ENCODE measurements around the gene CDC25C. TPM values are rescaled to one million over a fixed set of nuclear protein-coding genes. Genes with fewer than 3 reads are reported as not detected.

CDC25C gene
- total and polyA plus RNA-seq, 2 donors from 2014 or later: 0.25 TPM; not detected in 1

DNA sequence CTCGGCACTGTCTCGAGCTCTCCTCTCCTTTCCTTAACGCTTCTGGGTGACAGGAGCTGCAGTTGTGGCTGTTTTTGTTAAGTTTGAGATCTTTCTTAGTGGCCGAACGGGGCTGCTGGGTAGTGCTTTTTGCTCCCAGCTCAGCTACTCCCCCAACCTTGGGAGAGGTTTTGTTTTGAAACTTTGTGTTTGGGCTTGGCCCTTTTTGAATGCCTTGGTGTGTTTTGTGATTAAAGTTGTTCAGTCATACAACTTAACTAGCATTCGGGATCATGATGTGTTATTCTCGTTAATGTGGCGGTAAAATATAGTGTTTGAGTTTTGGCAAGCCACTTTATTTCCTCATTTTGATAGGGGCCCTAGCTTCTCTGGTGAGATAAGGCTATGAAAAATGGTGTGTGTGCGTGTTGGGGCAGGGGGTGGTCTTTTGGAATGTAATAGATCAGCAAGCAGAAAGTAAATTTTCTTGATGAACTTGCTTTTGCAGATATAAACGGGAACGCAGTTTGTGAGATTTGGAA, 22.0 kb upstream of the CDC25C start:
- Histone ChIP-seq H3K4me1 (ENCODE audit: control insufficient read depth in 2 of 3, insufficient read depth in 2 of 3, low read depth in 1 of 3, low read length in 3 of 3) (peaks cover 0 to 13% (median 5%) of the 10 kb centered on the region in 3 donors), H3K36me3 (ENCODE audit: control insufficient read depth in 2 of 3, insufficient read depth in 3 of 3, low read length in 3 of 3) (no peaks in the 10 kb centered on the region), H3K9me3 (ENCODE audit: control insufficient read depth in 2 of 3, insufficient read depth in 1 of 3, low read length in 3 of 3) (peaks cover 0 to 4% (median 0%) of the 10 kb centered on the region in 3 donors), H3K4me3 (ENCODE audit: low read length in 3 of 3) (peak overlapping the region; percentile 64 to 82 (median 79)), H3K9ac (ENCODE audit: low read length in 3 of 3) (peak overlapping the region; percentile 66 to 92 (median 91)), H3K27me3 (ENCODE audit: control insufficient read depth, insufficient read depth, low read length) (no peaks in the 10 kb centered on the region), H3K27ac (ENCODE audit: low read depth in 2 of 2, low read length in 2 of 2) (peak overlapping the region; percentile 75 to 86)
- intact Hi-C loops (cut with DNase I): no loop called here
- peak in 2 of 5 donors; percentile 24 to 79 for DNase-seq
- no peak for FAIRE-seq
- TF ChIP-seq, protein P1, sequence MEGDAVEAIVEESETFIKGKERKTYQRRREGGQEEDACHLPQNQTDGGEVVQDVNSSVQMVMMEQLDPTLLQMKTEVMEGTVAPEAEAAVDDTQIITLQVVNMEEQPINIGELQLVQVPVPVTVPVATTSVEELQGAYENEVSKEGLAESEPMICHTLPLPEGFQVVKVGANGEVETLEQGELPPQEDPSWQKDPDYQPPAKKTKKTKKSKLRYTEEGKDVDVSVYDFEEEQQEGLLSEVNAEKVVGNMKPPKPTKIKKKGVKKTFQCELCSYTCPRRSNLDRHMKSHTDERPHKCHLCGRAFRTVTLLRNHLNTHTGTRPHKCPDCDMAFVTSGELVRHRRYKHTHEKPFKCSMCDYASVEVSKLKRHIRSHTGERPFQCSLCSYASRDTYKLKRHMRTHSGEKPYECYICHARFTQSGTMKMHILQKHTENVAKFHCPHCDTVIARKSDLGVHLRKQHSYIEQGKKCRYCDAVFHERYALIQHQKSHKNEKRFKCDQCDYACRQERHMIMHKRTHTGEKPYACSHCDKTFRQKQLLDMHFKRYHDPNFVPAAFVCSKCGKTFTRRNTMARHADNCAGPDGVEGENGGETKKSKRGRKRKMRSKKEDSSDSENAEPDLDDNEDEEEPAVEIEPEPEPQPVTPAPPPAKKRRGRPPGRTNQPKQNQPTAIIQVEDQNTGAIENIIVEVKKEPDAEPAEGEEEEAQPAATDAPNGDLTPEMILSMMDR (IDR thresholded peaks at IDR 0.05; ENCODE audit: borderline replicate concordance, extremely low read depth, insufficient read depth): no peak

DNA sequence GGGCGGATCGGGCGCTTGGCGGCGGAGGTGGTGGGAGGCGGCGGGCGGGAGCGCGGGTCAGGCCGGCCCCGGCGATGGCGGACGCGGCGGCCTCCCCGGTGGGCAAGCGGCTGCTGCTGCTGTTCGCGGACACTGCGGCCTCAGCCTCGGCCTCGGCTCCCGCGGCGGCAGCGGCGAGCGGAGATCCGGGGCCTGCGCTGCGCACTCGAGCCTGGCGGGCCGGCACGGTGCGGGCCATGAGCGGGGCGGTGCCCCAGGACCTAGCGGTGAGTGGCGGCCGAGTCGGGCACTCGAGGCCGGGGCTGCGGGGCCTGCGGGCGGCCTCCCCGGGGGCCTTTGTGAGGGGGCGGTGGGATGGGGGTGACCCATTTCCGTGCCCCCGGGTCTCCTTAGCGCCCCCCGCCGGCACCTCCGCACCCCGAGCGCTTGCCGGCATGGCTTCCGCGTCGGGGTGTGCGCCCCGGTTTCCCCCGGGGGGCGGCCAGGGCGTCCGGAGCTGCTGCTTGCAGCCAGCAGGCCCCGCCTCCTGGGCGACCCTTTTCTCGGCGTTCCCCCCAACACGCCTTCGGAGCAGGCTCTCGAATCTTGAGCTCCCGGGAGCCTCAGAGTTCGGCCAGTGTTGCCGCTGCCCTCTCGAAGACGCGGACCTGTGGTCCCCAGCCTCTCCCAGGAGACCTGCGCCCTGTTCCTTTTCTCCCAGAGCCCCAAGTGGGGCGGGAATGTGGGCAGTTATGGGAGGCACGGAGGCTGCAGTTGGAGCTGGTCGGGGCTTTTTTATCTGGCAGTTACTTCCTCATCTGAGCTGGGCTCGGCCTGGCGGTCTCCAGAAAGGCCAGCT, 21.3 kb upstream of the CDC25C start:
- intact Hi-C loops (cut with DNase I): no loop called here
- FAIRE-seq: no peak
- H3K4me3 ChIP-seq (ENCODE audit: low read length in 3 of 3): peak overlapping the region; percentile 64 to 82 (median 79)

DNA sequence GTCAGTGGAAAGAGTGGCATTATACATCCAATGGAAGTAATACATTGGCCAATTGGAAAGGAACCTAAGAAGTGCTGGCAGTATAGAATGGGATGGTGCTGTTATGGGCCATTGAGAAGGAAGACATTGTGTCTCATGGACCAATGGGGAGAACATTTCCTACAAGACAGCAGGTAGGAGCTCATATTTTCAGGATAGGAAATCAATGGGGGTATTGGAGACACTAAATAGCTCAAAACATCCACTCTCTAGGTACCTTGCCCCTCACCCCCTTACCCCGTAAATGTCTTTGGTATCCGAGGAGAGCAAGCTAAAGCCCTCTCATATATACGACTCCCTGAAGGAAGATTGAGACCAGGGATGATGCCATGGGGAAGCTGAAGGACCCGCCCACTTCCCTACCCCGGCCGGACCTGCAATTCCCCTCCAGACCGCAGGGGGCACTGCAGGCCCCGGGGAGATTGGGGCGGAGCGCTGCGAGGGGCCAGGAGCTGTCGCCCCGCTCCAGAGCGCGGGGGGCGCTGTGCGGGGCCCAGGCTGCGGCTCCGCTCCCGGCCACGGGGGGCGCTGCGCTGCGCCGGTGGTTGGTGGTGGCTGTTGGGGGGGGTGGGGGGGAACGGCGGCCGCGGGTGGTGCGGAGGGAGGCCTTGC, 20.6 kb upstream of the CDC25C start, which contains the start of gene KDM3B:
KDM3B (plus strand) TSS at position 615 of the 651 bp plus-strand sequence. CDS start 111 bp downstream, outside the sequence.
- FAIRE-seq (no peak), DNase-seq (peak; percentile 91 to 96 (median 94))

More for the DNA sequence above, 21.3 kb upstream of the CDC25C start:
- TF ChIP-seq, protein P1 (IDR thresholded peaks at IDR 0.05; ENCODE audit: borderline replicate concordance, extremely low read depth, insufficient read depth): peak; percentile 16
- DNase-seq: peak; percentile 48 to 91 (median 81)
- Histone ChIP-seq H3K4me1 (ENCODE audit: control insufficient read depth in 2 of 3, insufficient read depth in 2 of 3, low read depth in 1 of 3, low read length in 3 of 3) (peaks cover 0 to 13% (median 5%) of the 10 kb centered on the region in 3 donors), H3K27ac (ENCODE audit: low read depth in 2 of 2, low read length in 2 of 2) (peak overlapping the region; percentile 75 to 86), H3K27me3 (ENCODE audit: control insufficient read depth, insufficient read depth, low read length) (no peaks in the 10 kb centered on the region), H3K9me3 (ENCODE audit: control insufficient read depth in 2 of 3, insufficient read depth in 1 of 3, low read length in 3 of 3) (peaks cover 0 to 4% (median 0%) of the 10 kb centered on the region in 3 donors), H3K36me3 (ENCODE audit: control insufficient read depth in 2 of 3, insufficient read depth in 3 of 3, low read length in 3 of 3) (peaks cover 0 to 1% (median 0%) of the 10 kb centered on the region in 3 donors), H3K9ac (ENCODE audit: low read length in 3 of 3) (peak overlapping the region; percentile 66 to 92 (median 91))

More for the DNA sequence above, 20.6 kb upstream of the CDC25C start, which contains the start of gene KDM3B:
- H3K4me1 ChIP-seq (ENCODE audit: control insufficient read depth in 2 of 3, insufficient read depth in 2 of 3, low read depth in 1 of 3, low read length in 3 of 3): peaks cover 0 to 13% (median 5%) of the 10 kb centered on the region in 3 donors
- H3K4me3 ChIP-seq (ENCODE audit: low read length in 3 of 3): peak within 1 kb of the TSS; percentile 64 to 82 (median 79)
- H3K36me3 ChIP-seq (ENCODE audit: control insufficient read depth in 2 of 3, insufficient read depth in 3 of 3, low read length in 3 of 3): peaks cover 0 to 5% (median 1%) of the 10 kb centered on the region in 3 donors
- TF ChIP-seq, protein P1 (IDR thresholded peaks at IDR 0.05; ENCODE audit: borderline replicate concordance, extremely low read depth, insufficient read depth): peak; percentile 98
- peak within 1 kb of the TSS; percentile 66 to 92 (median 91) for H3K9ac ChIP-seq (ENCODE audit: low read length in 3 of 3)
- peaks cover 0 to 4% (median 0%) of the 10 kb centered on the region in 3 donors for H3K9me3 ChIP-seq (ENCODE audit: control insufficient read depth in 2 of 3, insufficient read depth in 1 of 3, low read length in 3 of 3)
- peak within 1 kb of the TSS; percentile 75 to 86 for H3K27ac ChIP-seq (ENCODE audit: low read depth in 2 of 2, low read length in 2 of 2)
- no peaks in the 10 kb centered on the region for H3K27me3 ChIP-seq (ENCODE audit: control insufficient read depth, insufficient read depth, low read length)
- intact Hi-C loops (cut with DNase I): no loop called here
